ENCODE measurements around the gene INSRR. TPM values are rescaled to one million over a fixed set of nuclear protein-coding genes. Genes with fewer than 3 reads are reported as not detected.

The INSRR gene
- total and polyA plus RNA-seq, 9 donors, result 0.02 to 0.15 TPM; not detected in 7

DNA sequence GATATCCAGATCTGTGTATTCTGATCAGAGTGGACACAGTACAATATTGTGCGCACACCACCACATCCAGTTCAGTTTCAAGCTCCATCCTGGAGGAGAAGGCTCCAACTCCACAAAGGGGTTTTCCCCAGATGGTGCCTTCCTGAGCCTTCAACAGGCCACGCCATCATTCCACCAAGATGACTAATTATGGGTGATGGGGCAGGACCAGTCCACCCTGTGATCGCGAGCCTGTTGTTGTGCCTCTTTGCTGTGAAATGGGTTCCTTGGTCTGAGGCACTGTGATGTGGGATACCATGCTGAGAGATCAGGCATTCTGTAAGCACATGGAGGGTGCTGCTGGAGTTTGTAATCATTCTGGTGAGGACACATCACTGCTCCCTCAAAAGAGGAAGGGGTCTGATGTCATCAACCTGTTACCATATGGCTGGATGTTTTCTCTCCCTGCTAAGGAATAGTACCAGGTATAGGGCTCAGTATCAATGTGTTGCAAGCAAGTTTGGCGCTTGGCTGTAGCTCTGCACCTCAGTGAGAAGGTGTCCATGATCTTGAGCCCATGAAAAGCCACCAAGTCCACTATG is 35.6 kb downstream of the INSRR start:
- intact Hi-C loops (cut with DNase I), result no loop called here
- Histone ChIP-seq H3K27me3 (no peaks in the 10 kb centered on the region), H3K27ac (no peak overlapping the region), H3K4me1 (ENCODE audit: insufficient read depth) (no peaks in the 10 kb centered on the region), H3K36me3 (no peaks in the 10 kb centered on the region), H3K9me3 (no peaks in the 10 kb centered on the region), H3K4me3 (no peak overlapping the region)
- TF ChIP-seq EP300 (IDR thresholded peaks at IDR 0.05), result no peak
- no peak for TF ChIP-seq POLR2A (IDR thresholded peaks at IDR 0.05)
- TF ChIP-seq, protein P1, sequence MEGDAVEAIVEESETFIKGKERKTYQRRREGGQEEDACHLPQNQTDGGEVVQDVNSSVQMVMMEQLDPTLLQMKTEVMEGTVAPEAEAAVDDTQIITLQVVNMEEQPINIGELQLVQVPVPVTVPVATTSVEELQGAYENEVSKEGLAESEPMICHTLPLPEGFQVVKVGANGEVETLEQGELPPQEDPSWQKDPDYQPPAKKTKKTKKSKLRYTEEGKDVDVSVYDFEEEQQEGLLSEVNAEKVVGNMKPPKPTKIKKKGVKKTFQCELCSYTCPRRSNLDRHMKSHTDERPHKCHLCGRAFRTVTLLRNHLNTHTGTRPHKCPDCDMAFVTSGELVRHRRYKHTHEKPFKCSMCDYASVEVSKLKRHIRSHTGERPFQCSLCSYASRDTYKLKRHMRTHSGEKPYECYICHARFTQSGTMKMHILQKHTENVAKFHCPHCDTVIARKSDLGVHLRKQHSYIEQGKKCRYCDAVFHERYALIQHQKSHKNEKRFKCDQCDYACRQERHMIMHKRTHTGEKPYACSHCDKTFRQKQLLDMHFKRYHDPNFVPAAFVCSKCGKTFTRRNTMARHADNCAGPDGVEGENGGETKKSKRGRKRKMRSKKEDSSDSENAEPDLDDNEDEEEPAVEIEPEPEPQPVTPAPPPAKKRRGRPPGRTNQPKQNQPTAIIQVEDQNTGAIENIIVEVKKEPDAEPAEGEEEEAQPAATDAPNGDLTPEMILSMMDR (IDR thresholded peaks at IDR 0.05), result no peak
- DNase-seq, result peak in 1 of 5 donors; percentile 3
- WGBS, 3 donors, result 92 to 97% (median 95%) methylated on average over 5 of the region's 5 CpGs

DNA sequence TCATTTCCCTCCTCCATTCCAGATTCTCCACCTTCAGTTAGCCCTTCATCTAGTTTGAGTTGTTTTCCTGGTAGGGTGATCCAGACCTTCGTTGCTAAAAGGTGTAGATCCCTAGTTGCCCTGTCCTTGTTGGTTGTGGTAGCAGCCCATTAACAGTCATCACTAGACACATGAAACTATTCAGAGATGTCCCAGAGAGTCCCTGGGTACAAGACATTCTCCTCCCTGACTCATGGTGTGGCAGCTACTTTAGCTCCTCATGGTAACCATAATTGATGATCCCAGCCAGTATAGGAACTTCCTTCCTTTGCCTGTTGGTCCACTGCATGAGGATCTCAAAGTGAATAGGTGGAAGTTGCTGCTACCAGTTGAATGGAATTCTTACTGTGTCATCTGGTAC is 36.2 kb downstream of the INSRR start:
- Histone ChIP-seq H3K36me3 (no peaks in the 10 kb centered on the region), H3K27ac (no peak overlapping the region), H3K27me3 (no peaks in the 10 kb centered on the region), H3K9me3 (no peaks in the 10 kb centered on the region), H3K4me1 (ENCODE audit: insufficient read depth) (no peaks in the 10 kb centered on the region), H3K4me3 (no peak overlapping the region)
- DNase-seq, result no peak
- intact Hi-C loops (cut with DNase I), result no loop called here
- no peak for TF ChIP-seq EP300 (IDR thresholded peaks at IDR 0.05)
- TF ChIP-seq, protein P1 (IDR thresholded peaks at IDR 0.05), result no peak
- no peak for TF ChIP-seq POLR2A (IDR thresholded peaks at IDR 0.05)
- WGBS, 3 donors, result 80 to 93% (median 85%) methylated on average over 1 of the region's 1 CpG

DNA sequence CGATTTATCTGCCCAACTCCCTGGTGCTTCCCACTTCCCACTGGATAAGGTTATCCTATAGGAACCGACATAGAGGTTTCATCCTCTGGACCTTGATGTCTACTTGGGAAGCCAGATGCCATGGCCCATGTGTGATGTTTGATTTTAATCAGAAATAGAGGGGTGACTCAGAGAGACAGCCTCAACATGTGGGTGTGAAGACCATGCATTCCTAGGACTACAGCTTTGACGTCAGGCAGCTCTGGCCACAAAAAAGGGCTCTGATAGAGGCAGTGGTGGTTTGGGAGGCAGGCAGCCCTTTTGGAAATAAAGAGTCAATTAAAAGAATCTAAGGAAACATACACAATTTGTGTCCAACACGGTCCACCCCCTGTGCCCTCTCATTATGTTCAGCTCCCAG is 37.1 kb downstream of the INSRR start:
- Histone ChIP-seq H3K4me1 (ENCODE audit: insufficient read depth) (no peaks in the 10 kb centered on the region), H3K36me3 (no peaks in the 10 kb centered on the region), H3K27ac (no peak overlapping the region), H3K4me3 (no peak overlapping the region), H3K27me3 (no peaks in the 10 kb centered on the region), H3K9me3 (no peaks in the 10 kb centered on the region)
- no peak for DNase-seq
- TF ChIP-seq EP300 (IDR thresholded peaks at IDR 0.05), result no peak
- TF ChIP-seq, protein P1 (IDR thresholded peaks at IDR 0.05), result no peak
- 52 to 53% (median 53%) methylated on average over 4 of the region's 4 CpGs for WGBS, 3 donors
- intact Hi-C loops (cut with DNase I), result no loop called here

DNA sequence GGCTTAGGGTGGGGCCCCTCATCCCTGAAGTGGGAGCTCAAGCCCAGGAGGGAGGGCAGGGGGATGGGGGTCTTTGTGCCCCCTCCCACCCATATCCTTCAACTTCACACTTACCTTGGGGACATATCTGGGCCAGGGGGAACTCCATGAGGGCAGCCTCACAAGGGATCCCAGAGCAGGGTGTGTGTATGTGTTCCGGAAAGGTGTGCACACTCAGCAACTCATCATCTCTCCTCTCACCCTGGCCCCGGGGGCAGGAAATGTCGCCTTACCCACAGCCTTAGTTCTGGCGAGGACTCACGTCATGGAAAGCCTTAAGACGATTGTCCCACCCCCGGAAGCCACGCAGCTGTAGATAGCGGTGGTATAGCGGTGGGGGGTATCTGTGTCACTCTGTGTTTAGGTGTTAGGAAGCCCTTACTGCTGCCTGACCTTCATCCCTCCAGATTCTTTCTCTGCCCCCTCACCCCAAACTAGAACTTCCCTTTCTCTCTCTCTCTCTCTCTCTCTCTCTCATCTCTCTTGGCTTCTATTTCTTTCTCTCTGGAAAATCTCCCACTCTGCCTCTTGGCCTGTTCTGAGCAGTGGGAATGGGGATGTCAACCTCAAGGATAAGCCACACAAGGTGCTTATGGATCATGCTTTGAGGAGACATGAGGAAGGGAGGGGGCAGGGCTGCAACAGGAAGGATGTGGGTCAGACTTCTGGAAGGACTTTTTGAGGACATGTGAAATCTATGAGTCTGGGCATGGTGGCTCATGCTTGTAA is 42.2 kb downstream of the INSRR start, which contains the start of gene SH2D2A:
Gene SH2D2A (minus strand): TSS at position 288 of the 768 bp plus-strand sequence. CDS start 140 bp downstream, at position 148.
- Histone ChIP-seq H3K36me3 (no peaks in the 10 kb centered on the region), H3K27ac (peak within 1 kb of the TSS in 1 of 2 donors; percentile 30), H3K27me3 (no peaks in the 10 kb centered on the region), H3K4me3 (no peak within 1 kb of the TSS), H3K4me1 (ENCODE audit: insufficient read depth) (peaks cover 5% of the 10 kb centered on the region), H3K9me3 (no peaks in the 10 kb centered on the region)
- DNase-seq, result peak in 1 of 5 donors; percentile 30
- intact Hi-C loops (cut with DNase I), result no loop called here
- TF ChIP-seq, protein P1 (IDR thresholded peaks at IDR 0.05), result no peak
- no peak for TF ChIP-seq POLR2A (IDR thresholded peaks at IDR 0.05)
- 38 to 50% (median 40%) methylated on average over 10 of the region's 10 CpGs for WGBS, 3 donors

Measured in ovary (tissue), 9 donors.